Neural progenitor cell (in vitro differentiated cells): Measurements from ENCODE around the gene XAF1.

Experiments used
- EZH2 ChIP-seq: fragments of 200-600 bp; sonication (generic); IDR thresholded peaks from 2 replicates; pipeline ENCODE4 v1.6.1; 2017; ENCODE audit warnings: antibody characterized with exemption, mild to moderate bottlenecking, moderate library complexity
- TF ChIP-seq, protein P1 (sequence below): fragments of 200-600 bp; sonication (generic); IDR thresholded peaks from 2 replicates; pipeline ENCODE4 v1.5.1; 2017; ENCODE audit warnings: antibody characterized with exemption, mild to moderate bottlenecking

DNA sequence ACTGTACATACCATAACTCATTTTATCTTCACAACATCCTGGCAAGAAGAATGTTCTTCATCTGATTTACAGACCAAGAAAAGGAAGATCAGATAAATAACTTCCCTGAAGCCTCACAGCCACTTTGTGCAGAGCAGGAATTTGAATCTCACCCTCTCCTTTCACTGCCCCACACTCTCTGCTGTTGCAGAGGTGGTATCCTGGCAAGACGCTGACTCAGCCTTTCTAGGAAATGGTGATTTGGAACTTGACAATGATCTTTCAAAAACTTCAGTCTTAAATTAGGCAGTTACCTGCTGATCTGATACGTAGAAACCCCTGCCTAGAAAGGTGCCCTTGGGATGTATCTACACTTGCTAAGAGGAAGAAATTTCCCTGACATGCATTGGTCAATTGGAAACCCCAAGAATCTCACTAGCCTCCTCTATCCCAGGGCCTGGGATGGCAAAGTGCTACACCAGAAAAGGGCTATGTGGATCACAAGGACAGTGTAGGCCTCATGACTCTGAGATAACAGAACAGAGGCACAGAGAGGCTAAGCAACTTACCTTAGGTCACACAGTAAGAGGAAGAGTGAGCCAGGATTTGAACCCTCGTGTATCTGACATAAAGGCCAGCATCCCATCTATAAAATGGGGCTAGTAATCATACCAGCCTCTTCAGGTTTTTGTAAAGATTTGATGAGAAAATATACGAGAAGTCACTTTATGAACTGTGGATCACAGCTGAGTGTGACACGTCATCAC, 38.1 kb downstream of the XAF1 start:
- TF ChIP-seq, protein P1, sequence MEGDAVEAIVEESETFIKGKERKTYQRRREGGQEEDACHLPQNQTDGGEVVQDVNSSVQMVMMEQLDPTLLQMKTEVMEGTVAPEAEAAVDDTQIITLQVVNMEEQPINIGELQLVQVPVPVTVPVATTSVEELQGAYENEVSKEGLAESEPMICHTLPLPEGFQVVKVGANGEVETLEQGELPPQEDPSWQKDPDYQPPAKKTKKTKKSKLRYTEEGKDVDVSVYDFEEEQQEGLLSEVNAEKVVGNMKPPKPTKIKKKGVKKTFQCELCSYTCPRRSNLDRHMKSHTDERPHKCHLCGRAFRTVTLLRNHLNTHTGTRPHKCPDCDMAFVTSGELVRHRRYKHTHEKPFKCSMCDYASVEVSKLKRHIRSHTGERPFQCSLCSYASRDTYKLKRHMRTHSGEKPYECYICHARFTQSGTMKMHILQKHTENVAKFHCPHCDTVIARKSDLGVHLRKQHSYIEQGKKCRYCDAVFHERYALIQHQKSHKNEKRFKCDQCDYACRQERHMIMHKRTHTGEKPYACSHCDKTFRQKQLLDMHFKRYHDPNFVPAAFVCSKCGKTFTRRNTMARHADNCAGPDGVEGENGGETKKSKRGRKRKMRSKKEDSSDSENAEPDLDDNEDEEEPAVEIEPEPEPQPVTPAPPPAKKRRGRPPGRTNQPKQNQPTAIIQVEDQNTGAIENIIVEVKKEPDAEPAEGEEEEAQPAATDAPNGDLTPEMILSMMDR = no peak
- TF ChIP-seq EZH2 = no peak
